NT2/D1 (cell line): Measurements from ENCODE around the gene PPP1R7.

Source experiments
- DNase-seq: peaks from one replicate; pipeline ENCODE4 v3.0.0-alpha.2; 2011; ENCODE audit warnings: low read depth, low spot score
- H3K27me3 ChIP-seq: 2 replicates; pipeline ENCODE4 v1.6.0; 2011; ENCODE audit warnings: mild to moderate bottlenecking; ENCODE audit not compliant: insufficient read length, insufficient read depth
- H3K36me3 ChIP-seq: 2 replicates; pipeline ENCODE4 v1.6.1; 2011; ENCODE audit warnings: mild to moderate bottlenecking, low read length, mixed read lengths; ENCODE audit not compliant: insufficient read depth, insufficient read length
- H3K4me1 ChIP-seq: 2 replicates; pipeline ENCODE4 v1.5.1; 2011; ENCODE audit not compliant: insufficient read depth, insufficient read length
- H3K4me3 ChIP-seq: 2 replicates; pipeline ENCODE4 v1.5.1; 2011; ENCODE audit warnings: low read depth; ENCODE audit not compliant: insufficient read length
- H3K9ac ChIP-seq: 2 replicates; pipeline ENCODE4 v1.6.0; 2011; ENCODE audit warnings: low read depth; ENCODE audit not compliant: insufficient read length
- H3K9me3 ChIP-seq: 2 replicates; pipeline ENCODE4 v1.5.1; 2011; ENCODE audit warnings: mild to moderate bottlenecking, low read length; ENCODE audit not compliant: insufficient read depth
- SUZ12 ChIP-seq: IDR thresholded peaks from 2 replicates; pipeline ENCODE4 v1.6.1; 2011; ENCODE audit not compliant: insufficient read length, insufficient read depth; ENCODE audit errors: extremely low read depth
- YY1 ChIP-seq: IDR thresholded peaks from 2 replicates; pipeline ENCODE4 v1.6.1; 2011; ENCODE audit not compliant: insufficient read length, insufficient read depth
- ZNF274 ChIP-seq: IDR thresholded peaks from 2 replicates; pipeline ENCODE4 v1.6.1; 2011; ENCODE audit warnings: mild to moderate bottlenecking, low read depth, low read length

The PPP1R7 gene

GRCh38 chr2:241151934-241152660 is 1.8 kb downstream of the PPP1R7 start:
- H3K4me3 ChIP-seq = no peak overlapping the region
- H3K9ac ChIP-seq = peak overlapping the region; percentile 50
- H3K9me3 ChIP-seq = no peaks in the 10 kb centered on the region
- H3K36me3 ChIP-seq = peaks cover 28% of the 10 kb centered on the region
- no peak for TF ChIP-seq YY1
- no peak for TF ChIP-seq SUZ12
- TF ChIP-seq ZNF274 = no peak
- H3K4me1 ChIP-seq = peaks cover 19% of the 10 kb centered on the region
- no peak for DNase-seq
- peaks cover 15% of the 10 kb centered on the region for H3K27me3 ChIP-seq

GRCh38 chr2:241153616-241154015 is 3.3 kb downstream of the PPP1R7 start:
- no peak for TF ChIP-seq SUZ12
- no peak for TF ChIP-seq YY1
- no peak for TF ChIP-seq ZNF274
- Histone ChIP-seq H3K4me1 (peaks cover 11% of the 10 kb centered on the region), H3K9me3 (no peaks in the 10 kb centered on the region), H3K36me3 (peaks cover 41% of the 10 kb centered on the region), H3K4me3 (no peak overlapping the region), H3K27me3 (peaks cover 4% of the 10 kb centered on the region), H3K9ac (no peak overlapping the region)
- no peak for DNase-seq

DNA sequence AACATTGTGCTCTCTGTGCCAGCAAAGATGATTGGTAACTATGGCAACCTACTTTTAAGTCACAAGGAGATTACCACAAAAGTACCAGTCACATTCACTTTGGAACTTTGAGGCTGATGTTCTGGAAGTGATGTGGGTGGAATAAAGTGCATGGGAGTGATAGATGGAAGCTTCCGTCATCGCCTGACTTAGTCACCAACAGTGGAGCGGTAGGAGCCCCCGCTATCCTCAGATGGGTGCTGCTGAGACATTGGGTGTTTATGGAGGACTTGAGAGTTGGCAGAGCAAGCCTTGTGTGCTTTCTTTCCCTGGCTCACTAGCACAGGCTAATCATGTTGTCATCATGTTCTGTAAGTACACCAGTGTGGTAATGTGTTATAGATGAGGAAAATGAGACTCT is 4.6 kb downstream of the PPP1R7 start:
- no peak for DNase-seq
- Histone ChIP-seq H3K36me3 (peaks cover 53% of the 10 kb centered on the region), H3K4me3 (no peak overlapping the region), H3K27me3 (no peaks in the 10 kb centered on the region), H3K9me3 (no peaks in the 10 kb centered on the region), H3K4me1 (peaks cover 11% of the 10 kb centered on the region), H3K9ac (no peak overlapping the region)
- TF ChIP-seq YY1 = no peak
- TF ChIP-seq SUZ12 = no peak
- no peak for TF ChIP-seq ZNF274

- H3K9me3 ChIP-seq = no peaks in the 10 kb centered on the region
- H3K27me3 ChIP-seq = no peaks in the 10 kb centered on the region
- no peak for DNase-seq
- no peak overlapping the region for H3K4me3 ChIP-seq
- no peak for TF ChIP-seq SUZ12
- TF ChIP-seq YY1 = no peak
- no peak for TF ChIP-seq ZNF274
- peaks cover 11% of the 10 kb centered on the region for H3K4me1 ChIP-seq
- H3K9ac ChIP-seq = no peak overlapping the region
- H3K36me3 ChIP-seq = peaks cover 62% of the 10 kb centered on the region
Observed at GRCh38 chr2:241155936-241156335, 5.7 kb downstream of the PPP1R7 start.

DNA sequence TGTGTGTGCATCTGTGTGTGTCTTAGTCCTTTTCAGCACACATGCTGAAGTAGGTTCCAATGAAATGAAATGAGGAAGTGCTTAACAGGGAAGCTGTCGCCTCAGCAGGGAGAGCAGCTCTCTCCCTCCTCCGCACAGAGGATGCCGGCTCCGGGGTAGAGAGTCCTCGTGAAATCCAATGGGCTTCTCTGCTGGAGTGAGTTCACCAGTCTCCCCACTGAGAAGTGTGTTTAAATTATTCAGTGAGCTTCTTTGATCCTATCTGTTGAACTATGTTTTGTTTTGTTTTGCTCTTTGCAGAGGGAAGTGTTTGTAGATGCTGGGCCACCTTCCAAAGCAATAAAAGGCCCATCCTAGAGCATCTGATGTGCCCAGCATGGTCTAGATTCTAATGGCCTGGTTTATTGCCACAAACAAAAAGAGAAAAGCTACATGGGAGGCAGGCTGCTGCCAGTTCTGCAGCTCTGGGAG is 6.7 kb downstream of the PPP1R7 start:
- no peaks in the 10 kb centered on the region for H3K27me3 ChIP-seq
- H3K36me3 ChIP-seq = peaks cover 69% of the 10 kb centered on the region
- DNase-seq = no peak
- peaks cover 2% of the 10 kb centered on the region for H3K4me1 ChIP-seq
- H3K9me3 ChIP-seq = no peaks in the 10 kb centered on the region
- H3K4me3 ChIP-seq = no peak overlapping the region
- no peak for TF ChIP-seq ZNF274
- no peak for TF ChIP-seq YY1
- TF ChIP-seq SUZ12 = no peak
- no peak overlapping the region for H3K9ac ChIP-seq

- peaks cover 74% of the 10 kb centered on the region for H3K36me3 ChIP-seq
- no peak overlapping the region for H3K9ac ChIP-seq
- no peak overlapping the region for H3K4me3 ChIP-seq
- no peaks in the 10 kb centered on the region for H3K9me3 ChIP-seq
- DNase-seq = no peak
- peaks cover 2% of the 10 kb centered on the region for H3K4me1 ChIP-seq
- no peaks in the 10 kb centered on the region for H3K27me3 ChIP-seq
- TF ChIP-seq YY1 (no peak), SUZ12 (no peak), ZNF274 (no peak)
Observed at GRCh38 chr2:241157841-241158545, 7.7 kb downstream of the PPP1R7 start.

DNA sequence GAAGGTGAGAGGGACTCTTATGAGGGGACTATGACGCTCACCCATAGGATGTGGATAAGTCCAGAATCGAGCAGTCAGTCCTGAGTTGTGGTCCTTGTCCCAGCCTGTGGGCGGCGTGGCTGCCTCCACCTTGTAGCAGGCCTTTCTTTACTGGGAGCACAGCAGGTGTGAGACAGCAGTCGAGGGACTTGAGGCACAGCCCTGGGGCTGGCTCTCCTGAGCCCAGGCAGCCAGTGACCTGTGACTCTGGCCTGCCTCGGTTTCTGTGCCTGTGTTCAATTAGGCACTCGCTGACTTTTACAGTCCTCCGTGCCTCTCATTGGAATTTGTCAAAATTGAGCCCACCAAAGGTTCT is 8.3 kb downstream of the PPP1R7 start:
- no peak overlapping the region for H3K9ac ChIP-seq
- no peaks in the 10 kb centered on the region for H3K27me3 ChIP-seq
- H3K36me3 ChIP-seq = peaks cover 74% of the 10 kb centered on the region
- TF ChIP-seq SUZ12 (no peak), ZNF274 (no peak), YY1 (no peak)
- peaks cover 1% of the 10 kb centered on the region for H3K4me1 ChIP-seq
- H3K9me3 ChIP-seq = no peaks in the 10 kb centered on the region
- DNase-seq = no peak
- H3K4me3 ChIP-seq = no peak overlapping the region
